Astrocyte (in vitro differentiated cells and primary cell): ENCODE data around the gene GIPR. TPM values are rescaled to one million over a fixed set of nuclear protein-coding genes. Genes with fewer than 3 reads are reported as not detected.
"Not testable (repeated sequence)": the region's sequence is repeated elsewhere in the genome, so short reads cannot be mapped to it uniquely, and the experiment has no call there.

Experiments used
- DNase-seq: peaks from one replicate; pipeline ENCODE4 v3.0.0-alpha.2; 2010; ENCODE audit warnings: low read depth
- FAIRE-seq: peaks from 2 replicates; lab custom pipeline; 2011; peaks lifted over from hg19 to GRCh38; lab: Jason Lieb, UNC
- H2AFZ ChIP-seq: 2 replicates; pipeline ENCODE4 v1.6.0; 2012; ENCODE audit warnings: low read depth, low read length, inconsistent platforms
- H3K27ac ChIP-seq: 2 replicates; pipeline ENCODE4 v1.5.1; 2011; ENCODE audit warnings: low read depth, low read length, inconsistent platforms
- H3K27me3 ChIP-seq: 2 replicates; pipeline ENCODE4 v1.6.0; 2011; ENCODE audit warnings: low read length, inconsistent platforms; ENCODE audit not compliant: insufficient read depth
- H3K36me3 ChIP-seq: 2 replicates; pipeline ENCODE4 v1.5.1; 2011; ENCODE audit warnings: low read length, inconsistent platforms; ENCODE audit not compliant: insufficient read depth
- H3K4me1 ChIP-seq: 2 replicates; pipeline ENCODE4 v1.5.1; 2011; ENCODE audit warnings: low read length, inconsistent platforms; ENCODE audit not compliant: insufficient read depth
- H3K4me2 ChIP-seq: 2 replicates; pipeline ENCODE4 v1.6.0; 2012; ENCODE audit warnings: low read length, inconsistent platforms
- H3K4me3 ChIP-seq: 2 replicates; pipeline ENCODE4 v1.5.1; 2011; ENCODE audit warnings: low read depth, mild to moderate bottlenecking, low read length, inconsistent platforms; ENCODE audit not compliant: insufficient read depth
- H3K79me2 ChIP-seq: 2 replicates; pipeline ENCODE4 v1.6.0; 2012; ENCODE audit warnings: mild to moderate bottlenecking, low read length, inconsistent platforms; ENCODE audit not compliant: insufficient read depth
- H3K9ac ChIP-seq: 2 replicates; pipeline ENCODE4 v1.6.0; 2012; ENCODE audit warnings: mild to moderate bottlenecking, low read length, inconsistent platforms
- H3K9me3 ChIP-seq: 2 replicates; pipeline ENCODE4 v1.5.1; 2012; ENCODE audit warnings: low read depth, mild to moderate bottlenecking, low read length, inconsistent platforms; ENCODE audit not compliant: insufficient read depth
- H4K20me1 ChIP-seq: 2 replicates; pipeline ENCODE4 v1.6.0; 2012; ENCODE audit warnings: low read length, inconsistent platforms; ENCODE audit not compliant: insufficient read depth
- H3K27ac Mint-ChIP-seq: one replicate; pipeline ENCODE4 v1.8.0; 2021; ENCODE audit warnings: mild to moderate bottlenecking, mixed read lengths; ENCODE audit not compliant: unreplicated experiment
- H3K27me3 Mint-ChIP-seq: one replicate; pipeline ENCODE4 v1.8.0; 2021; ENCODE audit warnings: low read depth, mixed read lengths; ENCODE audit not compliant: unreplicated experiment
- H3K36me3 Mint-ChIP-seq: one replicate; pipeline ENCODE4 v1.8.0; 2021; ENCODE audit warnings: low read depth, mixed read lengths; ENCODE audit not compliant: unreplicated experiment
- H3K4me1 Mint-ChIP-seq: one replicate; pipeline ENCODE4 v1.8.0; 2021; ENCODE audit warnings: low read depth, mixed read lengths; ENCODE audit not compliant: unreplicated experiment
- H3K4me3 Mint-ChIP-seq: one replicate; pipeline ENCODE4 v1.8.0; 2021; ENCODE audit warnings: mild to moderate bottlenecking, moderate library complexity, mixed read lengths; ENCODE audit not compliant: unreplicated experiment
- H3K9me3 Mint-ChIP-seq: one replicate; pipeline ENCODE4 v1.8.0; 2021; ENCODE audit warnings: mild to moderate bottlenecking, mixed read lengths; ENCODE audit not compliant: unreplicated experiment
- EZH2 ChIP-seq: IDR thresholded peaks from 2 replicates; pipeline ENCODE4 v1.6.1; 2012; ENCODE audit warnings: mild to moderate bottlenecking, low read length, inconsistent platforms; ENCODE audit not compliant: insufficient read depth
- total RNA-seq: library from RNA; stranded (reverse); gene quantifications from 2 replicates; pipeline ENCODE4 v1.2.1, GENCODE V29; 2021
- TF ChIP-seq, protein P1 (sequence below): IDR thresholded peaks from 2 replicates; pipeline ENCODE4 v1.5.1; 2011; ENCODE audit warnings: low read depth, mild to moderate bottlenecking, inconsistent platforms, low read length, moderate library complexity; ENCODE audit not compliant: insufficient read depth

The GIPR gene
- total RNA-seq, 1 donor from 2014 or later, result 4.4 TPM

DNA sequence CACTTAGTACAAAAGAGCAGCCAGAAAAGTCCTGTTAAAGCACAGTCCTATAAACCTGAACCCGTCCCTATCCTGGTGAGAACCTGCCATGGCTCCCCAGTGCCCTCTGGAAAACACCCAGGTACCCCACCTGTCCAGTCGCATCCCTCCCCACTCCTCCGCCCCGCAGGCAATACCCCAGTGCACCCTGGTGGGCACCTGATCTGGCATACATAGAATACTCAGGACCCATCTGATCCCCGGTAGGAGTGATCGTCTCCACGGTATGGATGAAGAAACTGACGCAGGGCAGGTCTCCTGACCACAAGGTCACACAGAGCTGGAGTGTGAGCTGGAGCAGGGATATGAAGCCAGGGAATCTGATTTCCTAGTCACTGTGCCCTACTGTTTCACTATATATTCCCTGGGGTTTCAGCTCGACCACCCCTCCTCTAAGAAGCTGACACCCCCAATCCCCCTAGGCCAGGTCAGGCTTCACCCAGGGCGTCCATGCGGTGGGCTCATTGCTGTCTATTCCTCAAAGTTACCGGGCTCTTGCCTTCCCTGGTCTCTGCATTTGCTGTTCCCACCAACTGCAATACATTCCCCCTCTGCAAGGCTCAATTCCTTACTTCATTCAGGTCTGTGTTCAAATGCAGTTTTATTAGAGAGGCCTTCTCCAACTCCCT lies 50.1 kb downstream of the GIPR start:
- FAIRE-seq, result no peak
- H2AFZ ChIP-seq, result no peak overlapping the region
- H3K9me3 Mint-ChIP-seq, result no peaks in the 10 kb centered on the region
- H3K4me2 ChIP-seq, result peak overlapping the region; percentile 98
- peak overlapping the region; percentile 88 for H3K4me3 ChIP-seq
- peaks cover 15% of the 10 kb centered on the region for H3K36me3 Mint-ChIP-seq
- no peak for DNase-seq
- H3K4me1 Mint-ChIP-seq, result peaks cover 31% of the 10 kb centered on the region
- H3K9ac ChIP-seq, result peak overlapping the region; percentile 86
- H3K27me3 Mint-ChIP-seq, result no peaks in the 10 kb centered on the region
- peak overlapping the region; percentile 86 for H3K27ac ChIP-seq
- no peaks in the 10 kb centered on the region for H3K27me3 ChIP-seq
- peaks cover 8% of the 10 kb centered on the region for H3K36me3 ChIP-seq
- peak overlapping the region; percentile 93 for H3K4me3 Mint-ChIP-seq
- TF ChIP-seq, protein P1, sequence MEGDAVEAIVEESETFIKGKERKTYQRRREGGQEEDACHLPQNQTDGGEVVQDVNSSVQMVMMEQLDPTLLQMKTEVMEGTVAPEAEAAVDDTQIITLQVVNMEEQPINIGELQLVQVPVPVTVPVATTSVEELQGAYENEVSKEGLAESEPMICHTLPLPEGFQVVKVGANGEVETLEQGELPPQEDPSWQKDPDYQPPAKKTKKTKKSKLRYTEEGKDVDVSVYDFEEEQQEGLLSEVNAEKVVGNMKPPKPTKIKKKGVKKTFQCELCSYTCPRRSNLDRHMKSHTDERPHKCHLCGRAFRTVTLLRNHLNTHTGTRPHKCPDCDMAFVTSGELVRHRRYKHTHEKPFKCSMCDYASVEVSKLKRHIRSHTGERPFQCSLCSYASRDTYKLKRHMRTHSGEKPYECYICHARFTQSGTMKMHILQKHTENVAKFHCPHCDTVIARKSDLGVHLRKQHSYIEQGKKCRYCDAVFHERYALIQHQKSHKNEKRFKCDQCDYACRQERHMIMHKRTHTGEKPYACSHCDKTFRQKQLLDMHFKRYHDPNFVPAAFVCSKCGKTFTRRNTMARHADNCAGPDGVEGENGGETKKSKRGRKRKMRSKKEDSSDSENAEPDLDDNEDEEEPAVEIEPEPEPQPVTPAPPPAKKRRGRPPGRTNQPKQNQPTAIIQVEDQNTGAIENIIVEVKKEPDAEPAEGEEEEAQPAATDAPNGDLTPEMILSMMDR, result no peak
- no peak for TF ChIP-seq EZH2
- peaks cover 77% of the 10 kb centered on the region for H3K79me2 ChIP-seq
- no peaks in the 10 kb centered on the region for H4K20me1 ChIP-seq
- H3K27ac Mint-ChIP-seq, result peak overlapping the region; percentile 96
- peaks cover 29% of the 10 kb centered on the region for H3K4me1 ChIP-seq
- H3K9me3 ChIP-seq, result no peaks in the 10 kb centered on the region

DNA sequence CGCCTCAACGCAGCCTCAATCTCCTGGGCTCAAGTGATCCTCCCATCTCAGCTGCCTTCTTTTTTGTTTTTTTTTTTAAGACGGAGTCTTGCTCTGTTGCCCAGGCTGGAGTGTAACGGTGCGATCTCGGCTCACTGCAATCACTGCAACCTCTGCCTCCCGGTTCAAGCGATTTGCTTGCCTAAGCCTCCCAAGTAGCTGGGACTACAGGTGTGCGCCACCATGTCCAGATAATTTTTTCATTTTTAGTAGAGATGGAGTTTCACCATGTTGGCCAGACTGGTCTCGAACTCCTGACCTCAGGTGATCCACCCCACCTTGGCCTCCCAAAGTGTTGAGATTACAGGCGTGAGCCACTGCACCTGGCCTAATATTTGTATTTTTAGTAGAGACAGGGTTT lies 52.0 kb downstream of the GIPR start:
- Histone ChIP-seq H3K4me1 (peaks cover 35% of the 10 kb centered on the region), H3K36me3 (peaks cover 11% of the 10 kb centered on the region), H3K79me2 (peaks cover 66% of the 10 kb centered on the region)
- H3K4me2 ChIP-seq, H3K27ac Mint-ChIP-seq, H3K27ac ChIP-seq, H3K4me3 Mint-ChIP-seq, DNase-seq, H3K27me3 ChIP-seq, H4K20me1 ChIP-seq, H3K9me3 ChIP-seq, H3K9me3 Mint-ChIP-seq, H2AFZ ChIP-seq, H3K27me3 Mint-ChIP-seq, FAIRE-seq, H3K4me3 ChIP-seq, H3K9ac ChIP-seq: not testable (repeated sequence)
- peaks cover 31% of the 10 kb centered on the region for H3K4me1 Mint-ChIP-seq
- H3K36me3 Mint-ChIP-seq, result peaks cover 13% of the 10 kb centered on the region

DNA sequence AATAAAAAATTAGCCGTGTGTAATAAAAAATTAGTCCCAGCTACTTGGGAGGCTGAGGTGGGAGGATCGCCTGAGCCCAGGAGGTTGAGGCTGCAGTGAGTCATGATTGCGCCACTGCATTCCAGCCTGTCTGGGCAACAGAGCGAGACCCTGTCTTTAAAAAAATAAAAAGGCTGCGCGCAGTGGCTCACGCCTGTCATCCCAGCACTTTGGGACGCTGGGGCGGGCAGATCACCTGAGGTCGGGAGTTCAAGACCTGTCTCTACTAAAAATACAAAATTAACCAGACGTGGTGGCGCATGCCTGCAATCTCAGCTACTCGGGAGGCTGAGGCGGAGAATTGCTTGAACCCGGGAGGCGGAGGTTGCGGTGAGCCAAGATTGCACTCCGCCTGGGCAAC lies 60.7 kb downstream of the GIPR start:
- H3K27me3 Mint-ChIP-seq, H3K27ac ChIP-seq, H3K36me3 Mint-ChIP-seq, H3K9me3 ChIP-seq, H3K4me3 ChIP-seq, DNase-seq, H3K4me1 ChIP-seq, H3K27ac Mint-ChIP-seq, H2AFZ ChIP-seq, FAIRE-seq, H3K4me2 ChIP-seq, H3K9me3 Mint-ChIP-seq, H3K36me3 ChIP-seq, H3K27me3 ChIP-seq, H3K9ac ChIP-seq, H3K4me1 Mint-ChIP-seq: not testable (repeated sequence)
- Histone ChIP-seq H3K79me2 (peaks cover 64% of the 10 kb centered on the region), H4K20me1 (peaks cover 43% of the 10 kb centered on the region)
- peak overlapping the region; percentile 69 for H3K4me3 Mint-ChIP-seq
